Osteoblast (primary cell): ENCODE results near the gene GPR26. TPM values are rescaled to one million over a fixed set of nuclear protein-coding genes. Genes with fewer than 3 reads are reported as not detected.
A peak's percentile ranks its signal among the peaks of the same experiment; 100 is the strongest.

ENCODE experiments used
- DNase-seq: peaks from one replicate; pipeline ENCODE4 v3.0.0; 2011; ENCODE audit warnings: low spot score, mixed read lengths; ENCODE audit not compliant: insufficient read length; ENCODE audit errors: missing footprints
- H2AFZ ChIP-seq: 2 replicates; pipeline ENCODE4 v1.6.0; 2011; ENCODE audit warnings: mild to moderate bottlenecking, low read length
- H3K27ac ChIP-seq: 2 replicates; pipeline ENCODE4 v1.5.1; 2011; ENCODE audit warnings: mild to moderate bottlenecking, low read depth, low read length, moderate library complexity
- H3K27me3 ChIP-seq: 2 replicates; pipeline ENCODE4 v1.6.0; 2012; ENCODE audit warnings: mild to moderate bottlenecking, control low read depth, inconsistent platforms, low read length, moderate library complexity; ENCODE audit not compliant: insufficient read depth
- H3K36me3 ChIP-seq: 2 replicates; pipeline ENCODE4 v1.5.1; 2011; ENCODE audit warnings: mild to moderate bottlenecking, low read length, control low read depth, moderate library complexity; ENCODE audit not compliant: insufficient read depth
- H3K4me1 ChIP-seq: 2 replicates; pipeline ENCODE4 v1.5.1; 2011; ENCODE audit warnings: mild to moderate bottlenecking, low read length, control low read depth, moderate library complexity; ENCODE audit not compliant: insufficient read depth
- H3K4me2 ChIP-seq: 2 replicates; pipeline ENCODE4 v1.6.0; 2011; ENCODE audit warnings: mild to moderate bottlenecking, low read length; ENCODE audit not compliant: insufficient read depth
- H3K4me3 ChIP-seq: fragments of 200-600 bp; sonication (generic); 3 replicates; pipeline ENCODE4 v1.5.1; 2012; ENCODE audit warnings: mild to moderate bottlenecking, low read length, inconsistent platforms; ENCODE audit not compliant: insufficient read depth
- H3K79me2 ChIP-seq: 2 replicates; pipeline ENCODE4 v1.6.0; 2012; ENCODE audit warnings: mild to moderate bottlenecking, low read length, control low read depth, inconsistent platforms; ENCODE audit not compliant: insufficient read depth
- H3K9me3 ChIP-seq: 2 replicates; pipeline ENCODE4 v1.5.1; 2011; ENCODE audit warnings: low read depth, low read length, control low read depth
- H4K20me1 ChIP-seq: 2 replicates; pipeline ENCODE4 v1.6.0; 2012; ENCODE audit warnings: mild to moderate bottlenecking, low read length, control low read depth; ENCODE audit not compliant: insufficient read depth
- CTCF ChIP-seq: IDR thresholded peaks from 2 replicates; pipeline ENCODE4 v1.5.1; 2011; ENCODE audit warnings: mild to moderate bottlenecking, low read depth, low read length, moderate library complexity; ENCODE audit errors: extremely low read depth
- total RNA-seq: library from RNA; depleted of rRNA; stranded (reverse); fragments of >200 nt; gene quantifications from 2 replicates; pipeline ENCODE4 v1.2.3, GENCODE V29; 2012

The GPR26 gene
- total RNA-seq, 1 donor, result not detected

GRCh38 chr10:123741146-123741545 lies 75.0 kb downstream of the GPR26 start:
- Histone ChIP-seq H3K27me3 (no peaks in the 10 kb centered on the region), H3K4me1 (no peaks in the 10 kb centered on the region), H3K4me2 (no peak overlapping the region), H3K9me3 (no peaks in the 10 kb centered on the region), H3K36me3 (no peaks in the 10 kb centered on the region), H4K20me1 (no peaks in the 10 kb centered on the region), H3K27ac (no peak overlapping the region), H3K4me3 (no peak overlapping the region), H2AFZ (no peak overlapping the region), H3K79me2 (no peaks in the 10 kb centered on the region)
- TF ChIP-seq CTCF, result no peak
- DNase-seq, result no peak

- no peaks in the 10 kb centered on the region for H3K9me3 ChIP-seq
- H4K20me1 ChIP-seq, result no peaks in the 10 kb centered on the region
- no peaks in the 10 kb centered on the region for H3K79me2 ChIP-seq
- no peaks in the 10 kb centered on the region for H3K27me3 ChIP-seq
- no peak overlapping the region for H2AFZ ChIP-seq
- no peak overlapping the region for H3K4me2 ChIP-seq
- no peaks in the 10 kb centered on the region for H3K4me1 ChIP-seq
- no peak for DNase-seq
- no peak overlapping the region for H3K4me3 ChIP-seq
- H3K27ac ChIP-seq, result no peak overlapping the region
- H3K36me3 ChIP-seq, result no peaks in the 10 kb centered on the region
- TF ChIP-seq CTCF, result no peak
Measured at GRCh38 chr10:123741711-123742110, 75.6 kb downstream of the GPR26 start.

GRCh38 chr10:123742751-123743440 lies 76.7 kb downstream of the GPR26 start:
- Histone ChIP-seq H3K79me2 (no peaks in the 10 kb centered on the region), H3K27me3 (no peaks in the 10 kb centered on the region), H3K4me2 (no peak overlapping the region), H2AFZ (no peak overlapping the region), H4K20me1 (no peaks in the 10 kb centered on the region), H3K36me3 (no peaks in the 10 kb centered on the region), H3K27ac (no peak overlapping the region), H3K4me3 (no peak overlapping the region), H3K4me1 (no peaks in the 10 kb centered on the region), H3K9me3 (no peaks in the 10 kb centered on the region)
- DNase-seq, result no peak
- TF ChIP-seq CTCF, result no peak

- DNase-seq, result peak; percentile 23
- Histone ChIP-seq H3K4me1 (no peaks in the 10 kb centered on the region), H4K20me1 (no peaks in the 10 kb centered on the region), H3K79me2 (no peaks in the 10 kb centered on the region), H3K9me3 (no peaks in the 10 kb centered on the region), H3K27me3 (no peaks in the 10 kb centered on the region), H3K36me3 (no peaks in the 10 kb centered on the region), H3K4me3 (no peak overlapping the region), H3K4me2 (no peak overlapping the region), H2AFZ (no peak overlapping the region), H3K27ac (no peak overlapping the region)
- TF ChIP-seq CTCF, result no peak
Measured at GRCh38 chr10:123743441-123744223, 77.5 kb downstream of the GPR26 start.
